SK-N-SH (cell line): Measurements from ENCODE around the gene SERPINB10. TPM values are rescaled to one million over a fixed set of nuclear protein-coding genes. Genes with fewer than 3 reads are reported as not detected.

Source experiments
- CTCF ChIA-PET: fragments of 300-600, 350-600 bp; formaldehyde crosslinking; extraction: SDS; loops from one replicate; lab custom pipeline; 2021; lab: Yijun Ruan, JAX
- POLR2A ChIA-PET: fragments of 350-600 bp; sonication (Branson Sonifier 250); formaldehyde crosslinking; extraction: SDS; loops from one replicate; lab custom pipeline; 2020; ENCODE audit warnings: antibody characterized with exemption, inconsistent platforms; lab: Yijun Ruan, JAX
- DNase-seq: peaks from one replicate; pipeline ENCODE4 v3.0.0; 2012
- H2AFZ ChIP-seq: fragments of 200-600 bp; sonication (generic); 2 replicates; pipeline ENCODE4 v1.8.1; 2016; ENCODE audit warnings: antibody characterized with exemption, mild to moderate bottlenecking, low read depth
- H3F3A ChIP-seq: fragments of 200-600 bp; sonication (generic); replicated peaks from 2 replicates; pipeline ENCODE3; 2016; ENCODE audit warnings: antibody characterized with exemption, mild to moderate bottlenecking; ENCODE audit not compliant: insufficient read depth
- H3K27ac ChIP-seq, 2 experiments: fragments of 200-500 bp in 1 of 2; fragments of 200-600 bp in 1 of 2; sonication (Bioruptor generic) in 1 of 2; sonication (generic), shearing (Covaris generic) in 1 of 2; 2 replicates each; pipeline versions ENCODE4 v1.5.1 to v1.6.1; 2014 to 2016; ENCODE audit warnings: low read depth in 2 of 2, inconsistent platforms in 1 of 2, low read length in 1 of 2, mild to moderate bottlenecking in 1 of 2, mixed read lengths in 1 of 2
- H3K27me3 ChIP-seq: fragments of 200-600 bp; sonication (generic), shearing (Covaris generic); 2 replicates; pipeline ENCODE4 v1.6.1; 2016; ENCODE audit warnings: mixed run types; ENCODE audit not compliant: insufficient read depth
- H3K36me3 ChIP-seq, 2 experiments: fragments of 200-500 bp in 1 of 2; fragments of 200-600 bp in 1 of 2; sonication (Bioruptor generic) in 1 of 2; sonication (generic) in 1 of 2; replicated peaks in 1 of 2; 2 replicates each; pipeline versions ENCODE3 to v1.5.1; 2014 to 2016; ENCODE audit warnings: low read length in 1 of 2, mild to moderate bottlenecking in 1 of 2; ENCODE audit not compliant: insufficient read depth in 2 of 2, control insufficient read depth in 1 of 2
- H3K4me1 ChIP-seq, 2 experiments: fragments of 200-500 bp in 1 of 2; fragments of 200-600 bp in 1 of 2; sonication (Bioruptor generic) in 1 of 2; sonication (generic), shearing (Covaris generic) in 1 of 2; 2 replicates each; pipeline versions ENCODE4 v1.5.1 to v1.6.1; 2014 to 2016; ENCODE audit warnings: low read depth in 1 of 2, low read length in 1 of 2, mixed run types in 1 of 2; ENCODE audit not compliant: insufficient read depth in 2 of 2, control insufficient read depth in 1 of 2
- H3K4me2 ChIP-seq: fragments of 200-600 bp; sonication (generic), shearing (Covaris generic); 2 replicates; pipeline ENCODE4 v1.6.1; 2017; ENCODE audit warnings: mixed run types
- H3K4me3 ChIP-seq, 2 experiments: fragments of 200-500 bp in 1 of 2; fragments of 200-600 bp in 1 of 2; sonication (Bioruptor generic) in 1 of 2; sonication (generic), shearing (Covaris generic) in 1 of 2; 2 replicates each; pipeline versions ENCODE4 v1.5.1 to v1.8.1; 2014 to 2016; ENCODE audit warnings: low read depth in 2 of 2, inconsistent platforms in 1 of 2, low read length in 1 of 2, mild to moderate bottlenecking in 1 of 2, mixed read lengths in 1 of 2, moderate library complexity in 1 of 2
- H3K79me2 ChIP-seq: fragments of 200-600 bp; sonication (generic); 2 replicates; pipeline ENCODE4 v1.8.1; 2017; ENCODE audit warnings: mild to moderate bottlenecking; ENCODE audit not compliant: insufficient read depth
- H3K9ac ChIP-seq: fragments of 200-600 bp; sonication (generic); 2 replicates; pipeline ENCODE4 v1.6.1; 2017; ENCODE audit warnings: mixed run types
- H3K9me2 ChIP-seq: fragments of 200-600 bp; sonication (generic); 2 replicates; pipeline ENCODE4 v1.6.1; 2017; ENCODE audit warnings: mixed run types
- H3K9me3 ChIP-seq: fragments of 200-600 bp; sonication (generic); 2 replicates; pipeline ENCODE4 v1.6.1; 2017; ENCODE audit warnings: mixed run types, mild to moderate bottlenecking, moderate library complexity
- H4K20me1 ChIP-seq: fragments of 200-600 bp; sonication (generic); 2 replicates; pipeline ENCODE4 v1.6.1; 2017; ENCODE audit warnings: mild to moderate bottlenecking, mixed run types; ENCODE audit not compliant: insufficient read depth
- CTCF ChIP-seq: fragments of 200-600 bp; sonication (generic); IDR thresholded peaks from 2 replicates; pipeline ENCODE4 v1.6.1; 2017; ENCODE audit warnings: antibody characterized with exemption, mild to moderate bottlenecking, moderate library complexity
- ELF1 ChIP-seq: IDR thresholded peaks from 2 replicates; pipeline ENCODE4 v1.4.0; 2012
- EP300 ChIP-seq, 2 experiments: IDR thresholded peaks; 2 replicates each; pipeline versions ENCODE4 v1.4.0 to v1.6.1; 2012; ENCODE audit warnings: borderline replicate concordance in 1 of 2, low read depth in 1 of 2, low read length in 1 of 2
- EZH2phosphoT487 ChIP-seq: fragments of 200-600 bp; sonication (generic); IDR thresholded peaks from 2 replicates; pipeline ENCODE4 v1.6.1; 2017; ENCODE audit warnings: low read depth, mixed run types, mild to moderate bottlenecking, antibody characterized with exemption, moderate library complexity, borderline replicate concordance
- FOXJ3 ChIP-seq: sonication (generic); formaldehyde crosslinking; IDR thresholded peaks from 2 replicates; pipeline ENCODE4 v1.5.1; 2020; ENCODE audit warnings: mild to moderate bottlenecking, missing genetic modification reagents
- FOXM1 ChIP-seq: IDR thresholded peaks from 2 replicates; pipeline ENCODE4 v1.4.0; 2012; ENCODE audit warnings: low read depth, mild to moderate bottlenecking
- IRF3 ChIP-seq: fragments of 150-350 bp; IDR thresholded peaks from 2 replicates; pipeline ENCODE4 v1.6.1; 2016; ENCODE audit warnings: mild to moderate bottlenecking, low read depth, low read length
- MEF2A ChIP-seq: IDR thresholded peaks from 2 replicates; pipeline ENCODE4 v1.4.0; 2012; ENCODE audit warnings: low read depth, borderline replicate concordance
- MXI1 ChIP-seq: IDR thresholded peaks from 2 replicates; pipeline ENCODE4 v1.6.1; 2012; ENCODE audit warnings: mild to moderate bottlenecking, low read depth, low read length, improper control_type of control experiment
- POLR2AphosphoS5 ChIP-seq: IDR thresholded peaks from 2 replicates; pipeline ENCODE4 v1.6.1; 2012; ENCODE audit warnings: low read depth, low read length
- RAD21 ChIP-seq: IDR thresholded peaks from 2 replicates; pipeline ENCODE4 v1.6.1; 2012; ENCODE audit warnings: mild to moderate bottlenecking, low read length
- RCOR1 ChIP-seq: fragments of 150-350 bp; IDR thresholded peaks from 2 replicates; pipeline ENCODE4 v1.6.1; 2017; ENCODE audit warnings: antibody characterized with exemption, low read length
- RFX5 ChIP-seq: IDR thresholded peaks from 2 replicates; pipeline ENCODE4 v1.6.1; 2012; ENCODE audit warnings: mild to moderate bottlenecking, improper control_type of control experiment, low read length
- SMC3 ChIP-seq: IDR thresholded peaks from 2 replicates; pipeline ENCODE4 v1.6.1; 2012; ENCODE audit warnings: low read depth, low read length, improper control_type of control experiment
- TCF12 ChIP-seq: IDR thresholded peaks from 2 replicates; pipeline ENCODE4 v1.4.0; 2012
- TEAD4 ChIP-seq: IDR thresholded peaks from 2 replicates; pipeline ENCODE4 v1.4.0; 2012; ENCODE audit warnings: mild to moderate bottlenecking, borderline replicate concordance; ENCODE audit not compliant: insufficient read depth
- whole genome bisulfite sequencing: methylation state at CpG from one replicate; pipeline ENCODE4 v1.1.6; 2017; ENCODE audit warnings: low lambda C conversion rate; 5-methylcytosine and 5-hydroxymethylcytosine counted together
- polyA plus RNA-seq, 3 experiments: library from polyadenylated mRNA; depleted of rRNA; stranded (reverse); fragments of >200 nt; gene quantifications; 2 replicates each; pipeline ENCODE4 v1.2.3, GENCODE V29; 2012
- TF ChIP-seq, protein P1 (sequence below): IDR thresholded peaks from 2 replicates; pipeline ENCODE4; 2012

Gene SERPINB10
- polyA plus RNA-seq, 1 of the 3 experiments (the other 2 are of a cell fraction): 0.10 TPM

GRCh38 chr18:63899206-63899605, 8.6 kb upstream of the SERPINB10 start:
- no peak overlapping the region for H3K27ac ChIP-seq
- CTCF ChIA-PET: interaction anchor here (1.1 kb wide), 1 partner anchor 95 kb away, joined by 3 read pairs; no protein-coding TSS in a partner anchor
- no peaks in the 10 kb centered on the region for H3F3A ChIP-seq
- TF ChIP-seq CTCF (no peak), SMC3 (no peak), EP300 (IDR thresholded peaks at IDR 0.05; ENCODE audit: borderline replicate concordance in 1 of 2, low read depth in 1 of 2, low read length in 1 of 2) (no peak), ELF1 (no peak), FOXJ3 (no peak), RAD21 (no peak)
- no peaks in the 10 kb centered on the region for H3K9me2 ChIP-seq
- no peak overlapping the region for H3K4me2 ChIP-seq
- no peak overlapping the region for H3K4me3 ChIP-seq
- H2AFZ ChIP-seq: no peak overlapping the region
- H3K9me3 ChIP-seq: no peaks in the 10 kb centered on the region
- no peaks in the 10 kb centered on the region for H3K4me1 ChIP-seq
- DNase-seq: no peak
- H3K36me3 ChIP-seq: peaks cover 0 to 5% of the 10 kb centered on the region in 2 experiments
- H3K27me3 ChIP-seq: peaks cover 8% of the 10 kb centered on the region; the same call in 1 of the 2 replicates
- no peak overlapping the region for H3K9ac ChIP-seq
- no peaks in the 10 kb centered on the region for H3K79me2 ChIP-seq
- no peaks in the 10 kb centered on the region for H4K20me1 ChIP-seq
- POLR2A ChIA-PET: no interaction called here

DNA sequence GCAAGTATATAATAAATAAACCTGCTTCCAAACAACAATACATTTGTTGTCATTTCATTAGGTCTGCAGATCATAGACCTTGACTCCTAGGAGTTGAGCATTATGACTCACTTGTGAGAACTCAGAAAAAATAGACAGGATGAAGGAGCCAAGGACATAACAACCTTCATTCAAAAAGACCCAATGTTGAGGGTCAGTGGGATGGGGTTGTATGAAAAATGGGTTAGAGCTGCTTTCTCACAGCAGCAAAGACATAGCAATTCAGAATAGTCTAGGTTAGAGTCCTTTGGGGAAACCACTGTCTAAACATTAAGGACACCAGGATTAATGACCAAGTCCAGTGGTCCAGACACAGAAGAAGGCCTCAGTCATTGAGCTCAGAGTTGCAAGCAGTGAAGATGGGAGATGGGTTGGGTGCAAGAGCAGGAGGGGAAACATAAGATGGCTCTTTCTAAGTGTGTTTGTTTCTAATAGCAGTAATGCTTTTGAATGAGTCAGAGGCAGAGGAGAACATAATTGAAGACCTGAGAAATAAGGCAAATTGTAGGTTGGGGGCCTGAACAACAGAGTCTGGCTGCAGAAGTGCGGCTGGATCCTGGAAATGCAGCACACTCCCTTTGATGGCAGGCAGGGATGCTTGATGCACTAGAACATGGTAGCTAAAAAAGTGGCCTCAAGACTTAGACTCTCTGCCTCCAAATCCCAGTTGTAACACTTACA, 3.7 kb upstream of the SERPINB10 start:
- Histone ChIP-seq H2AFZ (no peak overlapping the region), H3K36me3 (peaks cover 0 to 2% of the 10 kb centered on the region in 2 experiments), H3K4me3 (no peak overlapping the region), H3K4me2 (no peak overlapping the region), H4K20me1 (no peaks in the 10 kb centered on the region), H3F3A (no peaks in the 10 kb centered on the region), H3K27me3 (peaks cover 8% of the 10 kb centered on the region; the same call in 1 of the 2 replicates), H3K9me2 (no peaks in the 10 kb centered on the region), H3K79me2 (no peaks in the 10 kb centered on the region), H3K4me1 (no peaks in the 10 kb centered on the region), H3K9ac (no peak overlapping the region), H3K27ac (no peak overlapping the region), H3K9me3 (no peaks in the 10 kb centered on the region)
- ChIA-PET POLR2A (no interaction called here), CTCF (interaction anchor here (1.1 kb wide), 1 partner anchor 32 kb away, joined by 3 read pairs; no protein-coding TSS in a partner anchor)
- no peak for DNase-seq
- 6% methylated on average over 1 of the region's 1 CpG for WGBS
- TF ChIP-seq TEAD4 (no peak), EP300 (IDR thresholded peaks at IDR 0.05; ENCODE audit: borderline replicate concordance in 1 of 2, low read depth in 1 of 2, low read length in 1 of 2) (no peak), MXI1 (no peak), EZH2phosphoT487 (no peak), RFX5 (no peak), FOXJ3 (no peak), FOXM1 (no peak), MEF2A (no peak), IRF3 (no peak), TCF12 (no peak), RCOR1 (no peak), POLR2AphosphoS5 (no peak)
- TF ChIP-seq, protein P1, sequence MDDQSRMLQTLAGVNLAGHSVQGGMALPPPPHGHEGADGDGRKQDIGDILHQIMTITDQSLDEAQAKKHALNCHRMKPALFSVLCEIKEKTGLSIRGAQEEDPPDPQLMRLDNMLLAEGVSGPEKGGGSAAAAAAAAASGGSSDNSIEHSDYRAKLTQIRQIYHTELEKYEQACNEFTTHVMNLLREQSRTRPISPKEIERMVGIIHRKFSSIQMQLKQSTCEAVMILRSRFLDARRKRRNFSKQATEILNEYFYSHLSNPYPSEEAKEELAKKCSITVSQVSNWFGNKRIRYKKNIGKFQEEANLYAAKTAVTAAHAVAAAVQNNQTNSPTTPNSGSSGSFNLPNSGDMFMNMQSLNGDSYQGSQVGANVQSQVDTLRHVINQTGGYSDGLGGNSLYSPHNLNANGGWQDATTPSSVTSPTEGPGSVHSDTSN: no peak
